Measurements from ENCODE around the gene PPP2R2B.

The PPP2R2B gene

GRCh38 chr5:146878476-146879172 lies at the start of gene PPP2R2B:
Gene PPP2R2B, minus strand, starts transcription at chr5:146878757.
- in situ Hi-C loops (cut with MboI; ENCODE audit: low sequenced_read_pairs): no loop called here

DNA sequence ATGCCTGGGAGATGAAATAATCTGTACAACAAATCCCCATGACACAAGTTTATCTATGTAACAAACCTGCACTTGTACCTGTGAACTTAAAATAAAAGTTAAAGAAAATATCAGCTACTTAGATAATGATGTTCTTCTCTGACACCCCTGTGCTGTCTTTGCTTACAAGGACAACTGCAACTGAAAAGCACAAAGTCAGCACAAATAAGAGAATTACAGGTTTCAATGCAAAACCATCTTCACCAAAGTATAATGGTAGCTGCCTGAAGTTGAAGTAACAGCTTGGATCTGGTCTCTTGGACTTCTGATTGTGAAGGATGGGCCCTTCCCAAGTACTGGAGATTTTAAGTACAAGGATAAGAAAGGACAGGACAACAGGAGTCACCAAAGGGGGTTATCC lies 45.6 kb upstream of the PPP2R2B start:
- in situ Hi-C loops (cut with MboI; ENCODE audit: low sequenced_read_pairs): no loop called here

GRCh38 chr5:146921225-146921624 lies 42.7 kb upstream of the PPP2R2B start:
- in situ Hi-C loops (cut with MboI; ENCODE audit: low sequenced_read_pairs): no loop called here

- in situ Hi-C loops (cut with MboI; ENCODE audit: low sequenced_read_pairs): no loop called here
Measured at GRCh38 chr5:146920351-146920881, 41.9 kb upstream of the PPP2R2B start.

DNA sequence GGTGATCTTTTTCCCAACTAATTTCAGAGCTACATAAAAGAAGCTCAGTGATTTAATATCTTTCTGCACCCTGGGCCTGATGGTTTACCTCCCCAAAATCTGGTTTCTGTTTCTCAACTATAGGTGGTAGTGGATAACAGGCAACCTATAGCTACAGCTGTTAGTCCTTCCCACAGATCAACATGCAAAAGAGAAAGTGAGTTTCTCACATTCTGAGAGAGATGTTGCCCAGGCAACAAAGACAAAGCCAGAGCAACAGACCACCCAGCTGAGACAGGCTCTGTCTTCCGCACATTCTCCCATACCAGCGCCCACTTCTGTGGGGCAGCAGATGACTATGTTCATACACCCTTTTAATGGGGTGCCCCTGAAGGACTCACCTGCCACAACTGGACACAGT lies 40.7 kb upstream of the PPP2R2B start:
- in situ Hi-C loops (cut with MboI; ENCODE audit: low sequenced_read_pairs): no loop called here

DNA sequence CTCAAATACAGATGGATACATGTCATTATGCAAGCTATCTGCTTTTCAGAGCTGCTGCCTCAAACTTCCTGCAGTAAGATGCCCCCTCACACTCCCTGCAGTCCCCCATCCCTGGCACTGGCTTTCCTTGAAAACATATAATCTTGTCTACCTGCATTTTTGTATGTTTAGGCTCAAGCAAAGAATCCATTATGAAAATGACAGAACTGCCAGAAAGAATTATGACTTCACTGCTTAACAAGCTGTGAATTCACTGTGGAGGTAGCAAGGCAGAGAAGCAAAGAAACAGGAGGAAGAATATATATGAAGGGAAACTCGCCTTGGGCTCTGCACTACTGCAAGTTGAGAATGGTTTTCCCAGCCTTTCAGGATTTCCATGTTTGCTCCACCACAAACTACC lies 39.4 kb upstream of the PPP2R2B start:
- in situ Hi-C loops (cut with MboI; ENCODE audit: low sequenced_read_pairs): no loop called here

- in situ Hi-C loops (cut with MboI; ENCODE audit: low sequenced_read_pairs): no loop called here
Measured at GRCh38 chr5:146912874-146913273, 34.3 kb upstream of the PPP2R2B start.

DNA sequence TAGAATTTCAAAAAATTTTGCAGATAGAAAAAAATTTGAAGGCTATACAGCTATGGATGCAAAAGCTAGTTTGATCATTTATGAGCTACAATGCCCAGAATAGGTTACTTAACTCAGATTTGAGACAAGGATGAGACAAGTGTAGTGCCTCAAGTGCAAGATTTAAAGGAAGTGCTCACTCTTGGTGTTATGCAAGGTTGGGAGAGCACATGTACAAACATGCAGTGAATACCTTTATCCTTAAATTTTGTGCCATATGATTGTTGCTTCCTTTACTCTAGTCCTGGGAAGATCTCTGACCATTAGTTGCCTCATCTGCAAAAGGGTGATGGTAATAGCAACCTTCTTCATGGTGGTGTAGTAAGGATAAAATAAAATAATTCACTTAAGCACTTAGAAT lies 31.7 kb upstream of the PPP2R2B start:
- in situ Hi-C loops (cut with MboI; ENCODE audit: low sequenced_read_pairs): no loop called here

DNA sequence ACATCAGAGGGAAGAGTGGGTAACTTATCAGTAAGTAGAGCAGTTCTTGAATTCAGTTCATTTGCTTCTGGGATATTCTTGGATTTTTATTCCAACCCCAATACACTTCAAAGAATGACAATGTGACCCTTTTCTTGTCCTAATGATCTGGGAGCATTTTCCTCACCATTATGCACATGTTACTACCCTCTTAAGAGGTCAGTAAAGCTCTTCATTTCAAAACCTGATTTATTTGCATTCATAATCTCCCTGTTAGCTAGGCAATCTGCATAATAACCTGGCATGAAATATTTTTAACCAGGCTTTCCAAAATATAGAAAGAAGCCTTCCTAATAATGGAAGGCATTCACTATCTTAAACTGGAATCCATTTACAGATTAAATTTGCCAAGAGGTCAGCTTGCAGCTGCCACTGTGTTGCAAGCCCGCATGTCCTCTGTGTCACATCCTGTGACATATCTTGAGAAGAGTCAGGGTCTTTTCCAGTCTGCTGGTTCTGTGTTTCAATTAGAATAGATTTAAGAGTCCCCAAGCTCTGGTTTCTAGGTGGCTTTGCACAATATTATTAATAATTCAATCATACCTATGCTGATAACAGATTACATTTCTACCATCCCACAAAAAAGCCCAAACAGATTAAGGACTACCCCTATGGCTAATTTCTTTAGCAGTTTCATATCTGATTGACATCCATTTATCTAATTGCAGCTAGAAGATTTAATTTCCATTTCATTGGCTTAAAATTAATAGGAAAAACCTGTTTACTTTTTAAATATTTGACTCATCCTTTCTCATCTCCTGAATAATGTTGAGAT lies 30.9 kb upstream of the PPP2R2B start:
- in situ Hi-C loops (cut with MboI; ENCODE audit: low sequenced_read_pairs): no loop called here

DNA sequence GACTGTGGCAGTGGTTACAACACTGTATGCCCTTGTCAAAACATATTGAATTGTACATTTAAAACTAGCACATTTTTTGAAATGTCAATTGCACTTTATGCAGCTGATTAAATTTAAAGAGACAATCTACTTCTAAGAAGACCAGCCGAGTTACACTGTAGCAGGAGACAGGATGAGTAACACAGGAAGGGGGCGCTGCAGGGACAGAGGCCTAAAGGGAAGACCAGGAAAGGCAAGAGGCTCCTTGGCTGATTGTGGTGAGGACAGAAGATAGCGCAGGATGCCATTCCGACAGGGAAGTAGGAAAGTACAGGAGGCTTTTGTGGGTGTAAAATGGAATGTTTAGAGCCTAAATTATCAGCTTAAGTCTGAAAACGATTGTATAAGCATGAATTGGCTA lies 28.2 kb upstream of the PPP2R2B start:
- in situ Hi-C loops (cut with MboI; ENCODE audit: low sequenced_read_pairs): no loop called here

- in situ Hi-C loops (cut with MboI; ENCODE audit: low sequenced_read_pairs): no loop called here
Measured at GRCh38 chr5:146904890-146905289, 26.3 kb upstream of the PPP2R2B start.

GRCh38 chr5:146903789-146904188 lies 25.2 kb upstream of the PPP2R2B start:
- in situ Hi-C loops (cut with MboI; ENCODE audit: low sequenced_read_pairs): no loop called here

DNA sequence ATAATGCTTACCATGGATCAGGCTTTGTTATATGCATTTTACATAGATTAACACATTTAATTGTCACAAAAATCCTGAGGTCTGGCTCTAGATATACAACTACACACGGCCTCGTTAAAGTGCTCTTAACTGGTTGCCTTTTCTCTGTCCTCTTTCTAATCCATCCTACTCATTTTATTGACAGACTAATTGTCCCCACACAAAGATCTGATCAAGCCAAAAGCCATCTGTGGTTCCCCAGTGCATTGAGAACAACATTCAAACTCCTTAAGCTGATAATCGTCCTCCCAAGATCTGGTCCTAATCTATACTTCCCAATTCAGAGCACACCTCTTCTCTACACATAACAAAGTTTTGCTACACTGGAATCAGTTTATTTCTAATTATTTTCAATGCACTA lies 23.9 kb upstream of the PPP2R2B start:
- in situ Hi-C loops (cut with MboI; ENCODE audit: low sequenced_read_pairs): no loop called here

- in situ Hi-C loops (cut with MboI; ENCODE audit: low sequenced_read_pairs): no loop called here
Measured at GRCh38 chr5:146897061-146897460, 18.5 kb upstream of the PPP2R2B start.

- in situ Hi-C loops (cut with MboI; ENCODE audit: low sequenced_read_pairs): no loop called here
Measured at GRCh38 chr5:146894753-146895521, 16.4 kb upstream of the PPP2R2B start.

DNA sequence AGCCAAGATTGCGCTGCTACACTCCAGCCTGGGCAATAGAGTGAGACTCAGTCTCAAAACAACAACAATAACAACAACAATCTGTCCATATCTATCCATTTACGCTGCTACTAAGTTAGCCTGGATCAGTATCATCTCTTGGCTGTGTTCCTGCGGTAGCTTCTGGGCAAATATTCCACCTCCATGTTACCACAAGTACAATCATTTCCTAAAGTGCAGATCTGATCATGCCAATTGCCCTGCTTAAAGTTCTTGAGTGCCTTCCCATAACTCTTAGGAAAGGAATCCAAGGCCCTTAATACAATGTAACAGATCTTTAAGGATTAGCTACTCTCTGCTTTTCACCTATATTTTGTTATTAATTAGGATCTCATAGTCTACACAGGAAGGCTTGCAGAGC lies 15.4 kb upstream of the PPP2R2B start:
- in situ Hi-C loops (cut with MboI; ENCODE audit: low sequenced_read_pairs): no loop called here

GRCh38 chr5:146892231-146892630 lies 13.7 kb upstream of the PPP2R2B start:
- in situ Hi-C loops (cut with MboI; ENCODE audit: low sequenced_read_pairs): no loop called here

- in situ Hi-C loops (cut with MboI; ENCODE audit: low sequenced_read_pairs): no loop called here
Measured at GRCh38 chr5:146891511-146891910, 13.0 kb upstream of the PPP2R2B start.

DNA sequence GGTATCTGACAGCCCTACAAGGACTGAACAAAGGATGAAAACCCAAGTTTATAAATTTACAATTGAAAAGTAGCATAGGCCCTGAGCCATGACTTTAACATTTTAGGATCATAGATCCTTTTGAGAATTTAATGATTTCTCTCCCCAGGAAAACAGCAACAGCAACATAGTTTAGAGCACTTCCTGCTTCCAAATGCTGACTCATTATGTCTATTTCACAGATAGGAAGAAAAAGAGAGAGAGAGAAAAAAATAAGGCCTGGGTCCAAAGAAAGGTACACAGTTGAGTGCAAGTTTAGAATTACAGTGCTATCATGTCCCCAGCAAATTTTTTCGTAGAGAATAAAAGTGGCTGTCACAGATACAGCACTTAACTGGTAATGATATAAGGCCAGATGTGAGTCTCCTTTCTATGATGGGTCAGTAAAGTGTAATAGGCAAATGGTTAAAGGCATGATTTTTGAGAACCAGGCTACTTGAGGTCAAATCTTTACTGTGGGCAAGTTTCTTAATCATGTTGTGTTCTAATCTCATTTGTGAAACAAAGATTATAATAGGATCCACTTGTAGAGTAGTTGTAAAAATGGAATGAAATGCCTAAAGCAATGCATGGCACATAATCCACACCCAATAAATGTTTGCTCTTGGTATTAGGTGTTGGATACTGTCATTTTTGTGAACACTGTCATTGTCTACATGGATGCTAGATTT lies 12.3 kb upstream of the PPP2R2B start:
- in situ Hi-C loops (cut with MboI; ENCODE audit: low sequenced_read_pairs): no loop called here

GRCh38 chr5:146890066-146890465 lies 11.5 kb upstream of the PPP2R2B start:
- in situ Hi-C loops (cut with MboI; ENCODE audit: low sequenced_read_pairs): no loop called here

- in situ Hi-C loops (cut with MboI; ENCODE audit: low sequenced_read_pairs): no loop called here
Measured at GRCh38 chr5:146889169-146889568, 10.6 kb upstream of the PPP2R2B start.

Data from HL-60/S4 (cell line).